Measurements from ENCODE around the gene HLA-DQA1.
"Not testable (repeated sequence)": the region's sequence is repeated elsewhere in the genome, so short reads cannot be mapped to it uniquely, and the experiment has no call there.

HLA-DQA1 gene

DNA sequence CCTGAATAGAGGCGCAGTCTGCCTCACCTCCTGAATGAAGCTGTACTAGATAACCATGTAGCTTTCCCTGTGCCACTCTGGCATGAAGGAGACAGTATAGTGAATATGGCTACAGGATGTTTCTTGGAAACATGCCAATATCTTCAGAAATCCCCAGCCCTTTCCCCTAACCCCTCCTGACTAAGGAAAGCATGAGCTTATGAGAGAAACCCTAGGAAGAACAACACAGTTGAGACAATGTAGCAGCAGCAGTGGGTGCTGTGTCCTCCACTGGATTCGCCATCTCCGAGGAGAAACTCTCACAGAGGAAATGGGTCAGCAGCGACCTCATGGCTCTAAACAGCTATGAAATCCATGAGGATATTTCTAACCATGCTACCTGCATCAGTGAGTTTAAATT is 6.7 kb downstream of the HLA-DQA1 start:
- Mint-ChIP-seq H3K36me3 (ENCODE audit: low read depth) (no peaks in the 10 kb centered on the region), H3K27ac (no peak overlapping the region), H3K4me3 (no peak overlapping the region), H3K4me1 (peaks cover 7% of the 10 kb centered on the region), H3K27me3 (ENCODE audit: low read depth) (no peaks in the 10 kb centered on the region), H3K9me3 (no peaks in the 10 kb centered on the region)
- no peak for TF ChIP-seq CTCF (IDR thresholded peaks at IDR 0.05; ENCODE audit: unreplicated experiment in 3 of 3)

DNA sequence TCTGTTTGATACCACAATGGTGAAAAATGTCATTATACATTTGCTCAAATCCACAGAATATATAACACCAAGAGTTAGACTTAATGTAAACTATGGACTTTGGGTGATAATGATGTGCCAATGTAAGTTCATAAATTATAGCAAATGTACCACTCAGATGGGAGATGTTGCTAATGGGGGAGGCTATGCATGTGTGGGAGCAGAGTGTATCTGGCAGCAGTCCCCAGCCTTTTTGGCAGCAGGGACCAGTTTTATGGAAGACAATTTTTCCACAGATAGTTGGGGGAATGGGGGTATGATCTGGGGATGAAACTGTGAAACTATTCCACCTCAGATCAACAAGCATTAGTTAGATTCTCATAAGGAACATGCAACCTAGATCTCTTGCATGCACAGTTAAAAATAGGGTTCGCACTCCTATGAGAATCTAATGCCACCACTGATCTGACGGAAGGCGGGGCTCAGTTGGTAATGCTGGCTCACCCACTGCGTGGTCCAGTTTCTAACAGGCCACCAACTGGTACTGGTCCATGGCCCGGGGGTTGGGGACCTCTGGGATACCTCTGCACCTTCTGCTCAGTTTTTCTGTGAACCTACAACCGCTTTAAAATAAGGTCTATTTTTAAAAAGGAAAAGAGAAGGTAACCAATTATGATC is 8.0 kb downstream of the HLA-DQA1 start:
- Mint-ChIP-seq H3K36me3 (ENCODE audit: low read depth) (no peaks in the 10 kb centered on the region), H3K27ac (peak overlapping the region in 1 of 3 experiments; percentile 50), H3K27me3 (ENCODE audit: low read depth) (no peaks in the 10 kb centered on the region), H3K4me3 (no peak overlapping the region), H3K4me1 (peaks cover 7% of the 10 kb centered on the region), H3K9me3 (no peaks in the 10 kb centered on the region)
- TF ChIP-seq CTCF (IDR thresholded peaks at IDR 0.05; ENCODE audit: unreplicated experiment in 3 of 3): no peak

DNA sequence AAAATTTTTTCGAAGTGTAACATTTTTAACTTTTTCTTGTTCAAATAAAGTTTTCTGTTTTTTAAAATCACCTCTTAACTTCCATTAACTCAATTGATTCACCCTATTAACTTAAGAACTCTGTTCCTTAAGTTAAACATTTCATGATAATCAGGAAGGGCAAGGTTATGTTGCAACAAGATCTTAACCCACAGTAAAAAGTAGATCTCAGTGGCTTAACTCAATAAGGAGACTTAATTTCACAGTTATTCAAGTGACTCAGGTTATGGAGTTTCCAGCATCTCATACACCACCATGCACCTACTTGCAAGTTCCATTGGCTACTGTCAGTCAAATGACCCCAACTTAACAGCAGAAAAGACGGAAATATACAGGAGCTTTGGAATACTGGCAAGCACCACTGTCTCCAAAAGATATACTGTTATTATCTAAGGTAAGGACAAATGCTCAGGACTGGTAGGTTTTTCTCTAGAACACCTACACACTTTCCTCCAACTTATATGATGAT is 18.1 kb downstream of the HLA-DQA1 start:
- no peak overlapping the region for H3K27ac Mint-ChIP-seq
- H3K9me3 Mint-ChIP-seq: peaks cover 9% of the 10 kb centered on the region
- TF ChIP-seq CTCF (IDR thresholded peaks at IDR 0.05; ENCODE audit: unreplicated experiment in 3 of 3): no peak
- H3K27me3 Mint-ChIP-seq (ENCODE audit: low read depth): peaks cover 8% of the 10 kb centered on the region
- H3K4me1 Mint-ChIP-seq: peaks cover 6% of the 10 kb centered on the region
- H3K4me3 Mint-ChIP-seq: no peak overlapping the region
- H3K36me3 Mint-ChIP-seq (ENCODE audit: low read depth): no peaks in the 10 kb centered on the region

DNA sequence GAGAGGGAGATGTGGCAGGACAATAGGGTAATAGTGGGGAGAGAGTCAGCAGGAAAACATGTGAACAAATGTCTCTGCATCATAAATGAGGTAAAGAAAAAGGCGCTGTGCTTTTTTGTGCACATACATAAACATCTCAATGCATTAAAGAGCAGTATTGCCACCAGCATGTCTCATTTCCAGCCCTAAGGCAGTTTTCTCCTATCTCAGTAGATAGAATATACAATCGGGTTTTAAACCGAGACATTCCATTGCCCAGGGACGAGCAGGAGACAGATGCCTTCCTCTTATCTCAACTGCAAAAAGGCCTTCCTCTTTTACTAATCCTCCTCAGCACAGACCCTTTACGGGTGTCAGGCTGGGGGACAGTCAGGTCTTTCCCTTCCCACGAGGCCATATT is 20.1 kb downstream of the HLA-DQA1 start:
- not testable (repeated sequence) for H3K9me3 Mint-ChIP-seq; H3K4me3 Mint-ChIP-seq; H3K4me1 Mint-ChIP-seq; H3K27ac Mint-ChIP-seq; H3K36me3 Mint-ChIP-seq (ENCODE audit: low read depth)
- peaks cover 13% of the 10 kb centered on the region for H3K27me3 Mint-ChIP-seq (ENCODE audit: low read depth)

DNA sequence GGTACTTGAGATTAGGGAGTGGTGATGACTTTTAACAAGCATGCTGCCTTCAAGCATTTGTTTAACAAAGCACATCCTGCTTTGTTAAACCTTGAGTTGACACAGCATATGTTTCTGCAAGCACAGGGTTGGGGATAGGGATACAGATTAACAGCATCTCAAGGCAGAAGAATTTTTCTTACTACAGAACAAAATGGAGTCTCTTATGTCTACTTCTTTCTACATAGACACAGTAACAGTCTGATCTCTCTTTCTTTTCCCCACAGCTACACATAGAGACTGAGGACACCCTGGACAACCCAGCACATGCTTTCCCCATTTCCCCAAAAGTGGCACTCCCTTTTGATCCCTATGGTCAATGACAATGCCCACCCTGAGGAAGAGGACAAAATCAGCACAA is 20.6 kb downstream of the HLA-DQA1 start:
- H3K9me3 Mint-ChIP-seq; H3K4me1 Mint-ChIP-seq; H3K4me3 Mint-ChIP-seq; H3K27ac Mint-ChIP-seq; H3K36me3 Mint-ChIP-seq (ENCODE audit: low read depth): not testable (repeated sequence)
- H3K27me3 Mint-ChIP-seq (ENCODE audit: low read depth): peaks cover 18% of the 10 kb centered on the region

DNA sequence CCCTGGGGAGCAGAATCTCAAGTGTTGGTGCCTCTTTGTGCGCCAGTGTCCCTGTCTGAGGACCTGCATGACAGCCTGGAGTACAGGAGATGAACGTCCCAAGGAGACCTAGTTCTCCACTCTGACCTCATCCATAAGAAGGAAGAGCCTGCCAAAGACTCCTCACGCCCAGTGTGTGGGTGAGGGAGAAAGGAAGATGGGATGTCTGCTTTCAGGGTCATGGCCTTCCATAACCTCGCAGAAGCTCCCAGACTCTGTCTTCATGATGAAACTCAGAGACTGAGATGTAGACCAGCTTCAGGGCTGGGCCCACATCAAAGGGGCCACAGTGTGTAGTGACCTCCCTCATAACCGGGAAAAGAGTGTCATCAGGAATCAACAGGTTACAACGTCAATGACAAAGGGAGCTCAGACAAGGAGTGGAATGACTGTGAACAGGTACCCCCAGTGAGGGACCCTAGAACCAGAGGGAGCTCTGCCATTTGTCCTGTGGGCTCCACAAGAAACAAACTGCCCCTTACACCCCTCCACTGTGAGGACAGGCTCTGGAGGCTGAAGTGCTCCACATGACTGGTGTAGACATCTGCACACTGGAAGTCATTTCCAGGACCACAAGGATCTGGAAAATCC is 21.2 kb downstream of the HLA-DQA1 start:
- Mint-ChIP-seq H3K4me1 (peaks cover 6% of the 10 kb centered on the region), H3K27me3 (ENCODE audit: low read depth) (peaks cover 21% of the 10 kb centered on the region), H3K27ac (no peak overlapping the region), H3K36me3 (ENCODE audit: low read depth) (no peaks in the 10 kb centered on the region), H3K9me3 (peaks cover 9% of the 10 kb centered on the region), H3K4me3 (no peak overlapping the region)
- no peak for TF ChIP-seq CTCF (IDR thresholded peaks at IDR 0.05; ENCODE audit: unreplicated experiment in 3 of 3)

All from nephron (organoid).